GM19099 (cell line): ENCODE results near the gene SLCO4A1.

Source experiments
- POLR2A ChIP-seq: IDR thresholded peaks from 3 replicates; pipeline ENCODE4 v1.6.1; 2011; ENCODE audit warnings: low read depth; ENCODE audit not compliant: insufficient read length; ENCODE audit errors: extremely low read depth

The SLCO4A1 gene

DNA sequence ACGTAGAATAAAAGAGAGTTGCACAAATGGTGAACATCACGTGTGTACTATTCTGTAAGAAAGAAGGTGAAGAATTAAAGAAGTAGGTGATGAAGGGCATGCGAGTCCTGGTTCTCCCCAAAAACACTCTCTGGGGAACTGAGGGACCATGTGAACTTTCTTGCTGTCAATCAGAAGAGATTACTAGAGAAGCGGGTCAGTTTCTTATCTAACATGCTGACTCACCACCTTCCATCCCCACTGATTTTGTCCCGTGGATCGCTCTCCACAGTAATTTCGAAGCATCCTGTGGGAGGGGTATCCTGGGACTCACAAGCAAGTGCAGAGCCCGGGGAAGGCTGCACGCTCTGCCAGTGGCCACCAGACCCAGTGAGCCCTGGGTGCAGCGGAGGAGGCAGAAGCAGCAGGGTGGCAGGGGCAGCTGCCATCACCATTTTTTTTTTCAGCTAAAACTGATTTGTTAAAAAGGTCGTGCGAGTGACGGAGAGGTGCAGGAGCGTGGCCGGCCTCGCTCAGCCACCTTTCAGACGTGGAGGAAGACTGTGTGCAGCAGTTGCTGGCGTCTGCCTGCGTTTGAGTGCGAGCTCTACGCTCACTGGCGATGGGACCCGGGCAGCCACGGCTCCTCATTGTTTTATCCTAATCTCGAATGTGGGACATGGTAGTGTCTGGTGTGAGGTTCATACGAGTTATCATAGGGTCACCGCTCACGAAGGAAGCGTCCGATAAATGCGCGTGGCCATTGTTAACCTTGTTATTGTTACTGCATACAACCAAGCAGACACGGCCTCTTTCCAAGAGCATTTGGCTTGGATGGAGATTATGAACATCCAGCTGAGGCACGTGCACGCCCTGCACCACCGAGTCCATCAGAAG lies 28.0 kb upstream of the SLCO4A1 start:
- no peak for TF ChIP-seq POLR2A

DNA sequence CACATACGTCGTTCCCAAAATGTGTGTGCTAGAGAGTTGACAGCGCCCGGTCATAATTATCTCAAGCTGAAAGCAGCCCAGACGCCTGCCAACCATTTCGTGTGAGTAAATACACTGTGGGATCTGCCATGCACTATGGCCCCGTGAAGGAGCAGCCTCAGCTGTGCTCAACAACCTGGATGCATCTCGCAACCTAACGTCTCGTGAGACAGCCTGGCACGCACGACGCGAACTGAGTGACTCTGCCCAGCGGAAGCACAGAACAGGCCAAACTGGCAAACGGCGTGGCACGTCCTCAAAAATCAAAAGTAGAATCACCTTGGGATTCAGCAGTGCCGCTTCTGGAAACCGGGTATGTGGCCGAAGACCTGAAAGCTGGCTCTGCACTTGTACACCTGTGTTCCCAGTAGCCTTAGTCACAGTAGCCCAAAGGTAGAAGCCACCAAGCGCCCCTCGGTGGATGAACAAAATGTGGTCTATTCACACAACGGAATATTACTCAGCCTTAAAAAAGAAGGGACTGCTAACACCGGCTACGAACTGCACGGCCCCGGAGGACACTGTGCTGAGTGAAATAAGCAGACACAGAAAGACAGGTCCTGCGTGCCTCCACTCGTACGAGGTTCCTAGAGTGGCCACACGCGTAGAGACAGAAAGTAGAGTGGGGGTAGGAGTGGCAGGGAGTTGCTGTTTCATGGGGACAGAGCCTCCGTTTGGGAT lies 27.2 kb upstream of the SLCO4A1 start:
- no peak for TF ChIP-seq POLR2A

DNA sequence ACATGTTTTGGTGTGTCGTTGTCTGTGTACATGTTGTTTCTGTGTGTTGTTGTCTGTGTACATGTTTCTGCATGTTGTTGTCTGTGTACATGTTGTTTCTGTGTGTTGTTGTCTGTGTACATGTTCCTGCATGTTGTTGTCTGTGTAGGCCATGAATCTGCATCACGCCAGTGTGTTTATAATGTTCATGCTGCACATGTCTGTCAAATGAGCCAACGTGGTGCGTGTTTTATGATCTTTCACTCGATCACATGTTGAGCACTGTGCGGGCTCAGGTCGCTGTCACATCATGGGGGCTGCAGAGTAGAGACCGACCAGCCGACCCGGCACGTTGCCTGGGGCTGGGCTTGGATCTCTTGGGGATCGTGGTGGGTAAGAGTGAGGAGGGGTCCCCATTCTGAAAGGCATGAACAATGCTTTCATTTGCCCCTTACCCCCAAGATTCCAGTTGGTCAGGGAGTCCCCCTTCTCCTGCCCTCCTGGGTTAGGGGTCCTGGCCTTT lies 26.5 kb upstream of the SLCO4A1 start:
- TF ChIP-seq POLR2A = no peak

DNA sequence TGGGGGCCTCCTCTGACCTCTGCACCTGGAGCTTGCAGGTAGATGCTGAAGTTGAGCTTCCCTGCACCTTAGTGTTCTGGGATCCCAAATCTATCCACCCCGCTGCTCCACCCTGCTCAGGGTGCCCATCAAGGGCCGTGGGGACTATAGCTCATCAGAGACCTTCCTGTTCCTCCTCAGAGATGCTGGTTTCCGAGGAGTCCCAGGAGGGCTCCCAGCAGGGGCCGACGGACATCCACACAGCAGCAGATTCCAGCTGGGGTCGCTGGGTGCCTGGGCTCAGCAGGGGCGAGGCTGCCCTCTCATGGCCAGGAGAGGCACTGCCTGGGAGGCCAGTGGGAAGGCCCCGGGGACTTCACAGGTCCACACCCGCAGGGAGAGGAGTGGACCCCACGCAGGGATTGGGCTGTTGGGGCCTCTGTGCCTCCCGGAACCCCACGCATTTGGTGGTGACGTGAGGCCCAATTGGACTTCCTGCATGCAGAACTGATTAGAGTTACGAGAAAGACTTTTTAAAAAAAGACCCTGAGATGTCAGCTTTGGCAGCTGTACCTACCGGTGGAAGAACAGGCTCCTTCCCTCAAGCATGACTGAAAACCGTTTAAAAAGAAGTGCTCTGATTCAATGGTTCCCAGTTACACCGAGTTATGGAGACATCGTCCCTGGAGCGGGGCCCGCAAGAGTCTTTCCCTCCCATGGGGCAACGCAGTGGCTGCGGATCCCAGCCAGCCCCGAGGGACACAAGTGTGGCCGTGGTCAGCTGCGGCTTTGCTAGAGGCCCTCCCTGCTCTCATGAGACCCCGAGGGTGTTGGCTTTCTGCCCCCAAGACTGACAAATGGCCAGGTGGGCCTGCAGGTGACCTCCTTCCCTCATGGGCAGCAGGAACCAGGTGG lies 25.3 kb upstream of the SLCO4A1 start:
- no peak for TF ChIP-seq POLR2A

DNA sequence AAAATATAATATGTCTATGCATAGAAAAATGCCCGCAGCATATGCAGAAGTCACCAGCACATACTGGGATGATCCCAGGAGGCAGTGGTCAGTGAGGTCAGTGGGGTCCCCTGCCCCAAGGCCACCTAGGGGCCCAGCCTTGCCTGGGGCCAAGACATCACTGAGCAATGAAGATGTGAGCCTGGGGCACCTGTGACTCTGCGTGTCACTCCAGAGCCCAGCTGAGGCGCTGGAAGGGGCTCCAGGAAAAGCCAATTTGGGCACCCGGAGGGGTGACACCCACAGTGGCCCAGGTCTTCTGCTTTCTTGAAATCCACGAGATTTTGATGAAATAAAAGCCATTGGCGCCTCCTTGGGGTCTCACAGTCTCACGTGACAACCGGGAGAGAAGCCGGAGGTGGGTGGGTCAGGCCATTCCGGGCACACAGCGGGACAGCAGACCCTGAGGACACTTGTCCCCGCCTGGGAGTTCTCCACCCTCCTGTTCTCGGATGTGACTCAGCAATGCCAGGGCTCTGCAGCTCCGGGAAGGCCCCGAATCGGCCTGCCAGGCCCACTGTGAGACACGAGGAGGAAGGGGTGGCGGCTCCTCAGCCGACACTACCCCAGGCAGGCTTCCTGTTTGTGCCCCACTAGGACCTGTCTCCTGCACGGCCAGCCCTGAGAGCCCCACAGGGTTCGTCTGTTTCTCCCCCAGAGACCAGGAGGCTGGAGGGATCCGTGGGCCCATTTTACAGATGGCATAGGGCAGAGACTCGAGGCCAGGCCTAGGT lies 24.4 kb upstream of the SLCO4A1 start:
- no peak for TF ChIP-seq POLR2A

DNA sequence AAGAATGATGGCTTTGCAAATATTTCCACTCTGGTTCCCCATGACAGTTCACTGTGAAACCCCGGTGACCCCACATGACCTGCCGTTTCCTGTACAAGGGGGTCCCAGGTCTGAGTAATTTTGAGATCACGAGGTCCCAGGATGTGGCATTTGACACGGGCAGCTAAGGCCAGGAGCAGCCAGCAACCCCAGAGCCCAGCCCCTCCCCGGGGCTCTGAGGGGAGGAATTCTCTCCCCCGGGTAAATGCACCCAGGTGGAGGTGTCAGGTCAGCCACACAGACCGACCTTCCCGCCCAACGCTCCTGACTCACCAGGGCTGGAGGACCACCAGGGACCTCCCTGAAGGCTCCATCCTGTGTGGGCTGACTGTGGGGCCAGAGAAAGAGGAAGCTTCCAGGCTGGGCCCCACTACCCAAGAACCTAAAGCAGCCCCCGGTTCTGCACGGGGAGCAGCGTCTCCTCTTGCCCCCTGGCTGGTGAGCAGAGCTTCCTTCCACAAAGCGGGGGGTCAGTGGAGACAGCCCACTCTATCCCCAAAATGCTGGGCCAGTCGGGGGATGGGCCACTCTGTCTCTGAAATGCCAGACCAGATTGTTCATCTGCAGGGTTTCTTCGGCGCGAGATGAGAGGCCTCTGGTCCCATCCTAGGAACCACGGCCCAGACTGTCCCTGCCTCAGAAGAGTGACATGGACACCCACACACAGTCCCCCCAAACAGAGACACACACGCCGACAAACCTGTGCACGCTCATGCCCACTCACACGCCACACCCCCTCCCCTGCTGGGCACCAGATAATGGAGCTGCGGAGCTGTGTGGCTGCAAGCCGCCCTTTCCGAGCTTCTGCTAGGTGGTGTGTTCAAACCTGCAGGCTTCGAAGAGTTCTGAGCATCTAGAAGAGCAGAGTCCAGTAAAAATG lies 23.4 kb upstream of the SLCO4A1 start:
- TF ChIP-seq POLR2A = peak; percentile 24

DNA sequence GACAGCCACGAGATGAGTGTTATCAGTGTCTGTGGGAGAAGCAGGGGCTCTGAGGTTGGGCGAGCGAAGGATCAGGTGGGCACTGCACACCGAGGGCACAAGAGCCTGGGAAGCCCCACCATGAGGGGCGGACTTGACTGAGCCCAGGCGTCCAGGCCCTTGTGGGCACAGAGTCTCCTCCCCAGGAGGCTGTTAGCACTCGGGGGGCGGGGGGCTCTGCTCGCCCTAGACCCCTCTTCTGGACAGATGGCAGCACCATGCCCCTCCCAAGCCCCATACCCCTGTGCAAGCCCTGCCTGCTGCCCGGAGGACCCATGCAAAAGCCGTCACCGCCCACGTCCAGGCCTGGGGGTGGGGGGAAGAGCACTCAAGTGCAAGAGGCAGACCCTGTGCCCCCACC lies 21.7 kb upstream of the SLCO4A1 start:
- TF ChIP-seq POLR2A = no peak

DNA sequence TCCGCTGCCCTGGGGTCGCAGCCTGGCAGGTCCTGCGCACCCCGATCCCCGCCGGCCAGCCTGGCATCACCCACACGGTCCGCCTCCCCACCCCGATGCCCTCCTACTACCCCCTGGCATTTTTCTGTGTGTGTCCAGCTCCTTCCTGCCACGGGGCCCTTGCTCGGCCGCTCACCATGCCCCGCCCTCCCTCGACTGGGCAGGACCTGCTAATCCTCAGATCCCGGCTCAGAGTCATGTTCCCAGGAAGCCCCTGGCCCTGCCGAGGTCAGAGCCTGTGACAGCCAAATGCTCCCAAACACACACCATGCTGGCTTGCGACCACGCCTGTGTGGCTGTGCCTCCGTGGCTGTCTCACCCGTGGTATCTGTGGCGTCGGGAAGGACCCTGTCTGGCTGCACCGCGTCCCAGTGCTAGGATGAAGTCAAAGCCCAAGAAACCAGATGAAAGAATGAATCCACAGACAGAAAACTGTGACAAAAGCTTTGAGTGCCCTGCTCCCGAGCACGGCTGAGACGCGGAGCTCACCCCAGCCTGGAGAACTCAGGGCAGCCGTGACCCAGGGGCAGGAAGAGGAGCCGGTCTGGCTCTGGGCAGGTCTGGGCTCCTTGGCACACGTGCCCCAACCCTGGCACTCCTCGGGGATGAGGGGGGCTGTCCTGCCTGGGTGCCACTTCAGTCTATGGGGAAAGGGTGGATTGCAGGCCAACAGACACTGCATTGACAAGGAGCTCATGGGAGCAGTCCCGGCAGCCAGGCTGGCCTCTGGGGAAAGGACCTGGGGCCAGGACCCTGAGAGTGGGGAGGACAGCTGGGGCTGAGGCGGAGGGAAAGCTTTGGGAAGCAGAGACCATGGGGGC lies 20.8 kb upstream of the SLCO4A1 start:
- TF ChIP-seq POLR2A = no peak

DNA sequence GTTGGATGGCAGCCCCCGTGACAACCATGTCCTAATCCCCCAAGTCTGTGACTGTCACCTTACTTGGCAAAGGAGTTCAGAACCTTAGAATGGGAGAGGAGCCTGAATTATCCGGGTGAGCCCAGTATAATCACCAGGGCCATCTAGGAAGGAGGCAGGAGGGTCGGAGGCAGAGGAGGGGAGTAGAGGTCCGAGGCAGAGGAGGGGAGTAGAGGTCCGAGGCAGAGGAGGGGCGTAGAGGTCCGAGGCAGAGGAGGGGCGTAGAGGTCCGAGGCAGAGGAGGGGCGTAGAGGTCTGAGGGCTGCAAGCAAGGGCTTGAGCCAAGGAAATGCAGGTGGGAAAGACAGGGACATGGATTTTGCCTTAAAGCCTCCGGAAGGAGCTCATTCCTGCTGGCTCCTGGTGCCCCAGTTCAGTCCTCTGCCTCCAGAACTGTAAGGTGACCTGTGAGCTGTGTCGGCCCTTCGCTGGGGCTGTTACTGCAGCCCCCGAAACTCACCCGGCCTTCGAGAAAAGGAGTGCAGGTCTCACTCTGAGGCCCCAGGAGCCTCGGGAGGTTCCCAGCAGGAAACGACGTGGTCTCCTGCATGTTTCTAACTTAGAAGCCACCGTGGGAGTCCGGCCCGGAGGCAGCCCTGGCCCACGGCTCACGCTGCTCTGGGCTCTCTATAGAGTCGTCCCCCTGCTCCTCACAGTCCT lies 20.0 kb upstream of the SLCO4A1 start:
- no peak for TF ChIP-seq POLR2A

DNA sequence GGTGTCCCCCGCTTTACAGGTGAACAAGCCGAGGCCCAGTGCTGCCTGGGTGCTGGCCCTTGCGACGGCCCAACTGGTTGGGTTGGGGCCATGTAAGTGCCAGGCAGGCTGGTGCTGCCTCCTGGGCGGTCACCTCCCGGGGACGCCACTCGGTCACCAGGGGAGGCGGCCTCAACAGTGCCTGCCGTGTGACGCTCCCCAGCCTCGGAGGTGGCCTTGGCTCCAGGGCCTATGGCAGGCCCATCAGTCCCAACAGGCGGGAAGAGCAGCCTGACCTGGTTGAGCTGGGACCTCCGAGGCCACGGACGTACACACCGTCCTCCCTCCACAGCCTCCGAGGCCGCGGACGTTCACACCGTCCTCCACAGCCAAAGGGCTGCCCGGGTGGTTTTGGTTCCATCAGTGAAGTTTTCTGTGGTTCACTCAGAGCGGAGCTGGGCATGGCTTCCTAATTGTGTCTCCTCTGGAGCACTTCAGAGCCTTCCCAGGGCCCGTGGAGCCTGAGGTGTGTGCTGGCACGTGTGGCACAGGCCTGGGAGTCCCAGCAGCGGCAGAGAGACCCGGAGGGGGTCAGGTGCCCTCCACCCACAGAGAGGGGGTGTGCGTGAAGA lies 19.3 kb upstream of the SLCO4A1 start:
- no peak for TF ChIP-seq POLR2A
